GM19324 (cell line): ENCODE results near the gene CHST5.

Experiments
- ATAC-seq: cut with Tn5 transposase; IDR thresholded peaks from one replicate; pipeline ENCODE4 v1.9.1; 2021; ENCODE audit warnings: mild to moderate bottlenecking, moderate library complexity; ENCODE audit not compliant: unreplicated experiment, low FRiP score

Gene CHST5

DNA sequence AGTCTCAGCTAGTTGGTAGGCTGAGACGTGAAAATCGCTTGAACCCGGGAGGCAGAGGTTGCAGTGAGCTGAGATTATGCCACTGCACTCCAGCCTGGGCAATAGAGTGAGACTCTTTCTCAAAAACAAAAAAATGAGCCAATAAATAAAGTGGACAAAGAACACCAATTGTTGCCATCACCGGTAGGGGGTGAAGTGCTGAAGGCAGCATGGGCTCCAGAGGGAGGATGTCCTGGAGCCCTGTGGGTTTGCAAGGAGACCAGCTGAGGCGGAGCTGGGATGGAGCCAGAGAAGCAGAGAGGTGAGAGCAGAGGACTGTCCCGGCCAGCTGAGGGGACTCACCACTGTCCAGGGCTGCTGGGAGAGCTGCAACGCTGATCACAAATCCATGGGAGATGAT, 54.4 kb downstream of the CHST5 start:
- ATAC-seq: no peak

DNA sequence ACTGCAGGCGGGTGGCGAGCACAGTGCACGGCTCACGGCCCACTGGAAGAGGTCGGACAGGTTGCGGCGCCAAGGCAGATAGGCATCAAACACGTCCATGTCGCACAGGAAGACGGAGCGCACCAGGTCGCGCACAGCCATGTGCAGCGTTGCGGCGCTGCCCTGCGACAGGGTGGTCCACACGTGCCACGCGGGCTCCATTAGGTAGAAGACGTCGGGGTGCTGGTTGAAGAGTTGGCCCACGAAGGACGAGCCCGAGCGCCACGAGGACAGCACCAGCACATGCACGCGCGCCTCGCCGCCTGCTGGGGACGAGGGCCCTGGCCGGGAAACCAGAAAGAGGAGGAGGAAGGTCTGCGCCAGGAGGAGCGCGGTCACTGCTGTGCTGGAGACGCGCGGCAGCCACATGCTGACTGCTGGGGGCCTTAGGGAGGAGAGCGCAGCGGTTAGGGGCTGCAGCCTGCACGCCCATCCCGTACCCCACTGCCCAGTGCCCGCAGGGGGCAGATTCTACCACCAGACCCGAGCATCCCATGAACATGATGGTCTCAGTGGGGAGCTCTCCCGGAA, 56.4 kb downstream of the CHST5 start:
- no peak for ATAC-seq
